SH-SY5Y (cell line): ENCODE measurements around the gene MAST4.

ENCODE experiments used
- GATA2 ChIP-seq: IDR thresholded peaks from 2 replicates; pipeline ENCODE4 v1.6.1; 2011; ENCODE audit warnings: mild to moderate bottlenecking, low read depth, low read length
- GATA3 ChIP-seq: IDR thresholded peaks from 2 replicates; pipeline ENCODE4 v1.6.1; 2011; ENCODE audit warnings: low read depth, mild to moderate bottlenecking, low read length, moderate library complexity

Gene MAST4

DNA sequence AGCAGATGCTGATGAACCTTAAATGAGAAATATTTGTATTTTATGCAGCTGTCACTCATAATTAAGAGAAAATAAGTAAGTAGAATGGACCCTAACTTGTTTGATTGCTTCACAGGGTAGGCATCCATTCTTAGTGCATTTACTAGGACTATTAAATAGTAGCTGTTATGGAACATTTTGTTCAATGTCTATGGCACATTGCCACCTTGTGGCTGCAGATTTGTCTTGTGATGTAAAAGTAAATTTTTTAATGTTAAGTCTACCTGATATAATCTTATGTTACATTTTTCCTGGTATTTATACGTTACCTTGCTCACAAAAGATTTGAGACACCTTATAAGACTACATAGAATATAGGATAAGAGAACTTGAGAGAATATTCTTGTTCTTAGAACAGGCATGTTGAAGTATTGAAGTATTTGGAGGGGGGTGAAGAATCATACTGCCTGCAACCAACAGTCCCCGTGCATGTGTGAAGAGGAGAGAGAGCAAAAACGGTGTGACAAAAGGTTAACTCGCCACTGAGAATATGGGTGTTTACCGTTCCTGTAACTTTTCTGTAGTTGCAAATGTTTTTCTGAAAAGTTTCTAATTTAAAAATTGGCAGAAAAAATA, 161.1 kb downstream of the MAST4 start:
- TF ChIP-seq GATA2 (no peak), GATA3 (no peak)

DNA sequence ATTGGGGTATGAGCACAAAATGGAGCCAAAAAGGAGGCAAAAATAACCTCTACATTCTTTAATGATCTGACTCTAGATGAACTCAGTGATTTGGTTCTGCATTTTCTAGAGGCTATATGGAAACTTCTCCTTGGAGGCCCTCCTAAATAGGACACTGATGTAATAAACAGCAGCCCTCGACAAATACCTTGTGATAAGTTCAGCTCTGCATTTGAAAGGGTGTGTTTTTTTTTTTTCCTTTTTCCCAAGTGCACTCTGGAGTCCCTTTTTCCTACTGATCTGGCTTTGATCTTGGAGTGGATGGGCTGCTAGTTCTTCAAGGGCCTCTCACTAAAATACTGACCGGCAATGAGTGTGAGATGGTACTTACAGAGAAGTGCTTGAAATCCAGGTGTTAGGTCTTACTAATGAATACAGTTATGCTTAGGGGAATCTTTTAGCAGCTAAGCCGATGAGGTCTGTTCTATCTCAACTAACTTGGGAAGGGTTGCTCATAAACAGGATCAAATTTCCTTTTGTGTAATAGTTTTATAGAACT, 161.7 kb downstream of the MAST4 start:
- TF ChIP-seq GATA3 (no peak), GATA2 (no peak)

DNA sequence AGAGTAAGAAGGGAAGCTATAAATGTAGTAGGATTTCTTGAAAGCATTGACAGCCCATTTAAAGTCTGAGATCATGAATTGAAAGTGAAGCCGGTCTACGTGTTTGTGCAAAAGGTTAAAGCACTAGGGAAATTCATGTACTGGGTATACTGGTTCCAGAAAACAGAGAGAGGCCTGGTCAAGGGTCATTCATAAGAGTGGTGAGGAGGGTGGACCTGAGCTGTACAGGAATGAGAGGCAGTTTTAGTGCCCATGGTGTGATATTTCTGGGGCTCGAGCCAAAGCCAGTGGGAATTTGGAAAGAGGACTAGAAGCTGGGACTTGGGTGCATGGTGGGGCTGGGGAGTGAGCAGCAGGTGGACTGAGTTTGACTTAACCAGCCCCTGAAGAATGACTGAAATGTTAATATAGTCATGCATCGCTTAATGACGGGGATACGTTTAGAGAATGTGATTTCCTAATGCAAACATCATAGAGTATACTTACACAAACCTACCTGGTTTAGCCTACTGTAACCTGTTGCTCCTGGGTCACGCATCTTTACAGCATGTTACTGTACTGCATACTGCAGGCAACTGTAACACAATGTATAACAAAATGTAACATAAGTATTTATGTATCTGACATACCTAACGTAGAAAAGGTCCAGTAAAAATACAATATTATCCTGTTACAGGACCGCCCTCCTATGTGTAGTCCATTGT, 173.0 kb downstream of the MAST4 start:
- no peak for TF ChIP-seq GATA2
- TF ChIP-seq GATA3, result no peak

DNA sequence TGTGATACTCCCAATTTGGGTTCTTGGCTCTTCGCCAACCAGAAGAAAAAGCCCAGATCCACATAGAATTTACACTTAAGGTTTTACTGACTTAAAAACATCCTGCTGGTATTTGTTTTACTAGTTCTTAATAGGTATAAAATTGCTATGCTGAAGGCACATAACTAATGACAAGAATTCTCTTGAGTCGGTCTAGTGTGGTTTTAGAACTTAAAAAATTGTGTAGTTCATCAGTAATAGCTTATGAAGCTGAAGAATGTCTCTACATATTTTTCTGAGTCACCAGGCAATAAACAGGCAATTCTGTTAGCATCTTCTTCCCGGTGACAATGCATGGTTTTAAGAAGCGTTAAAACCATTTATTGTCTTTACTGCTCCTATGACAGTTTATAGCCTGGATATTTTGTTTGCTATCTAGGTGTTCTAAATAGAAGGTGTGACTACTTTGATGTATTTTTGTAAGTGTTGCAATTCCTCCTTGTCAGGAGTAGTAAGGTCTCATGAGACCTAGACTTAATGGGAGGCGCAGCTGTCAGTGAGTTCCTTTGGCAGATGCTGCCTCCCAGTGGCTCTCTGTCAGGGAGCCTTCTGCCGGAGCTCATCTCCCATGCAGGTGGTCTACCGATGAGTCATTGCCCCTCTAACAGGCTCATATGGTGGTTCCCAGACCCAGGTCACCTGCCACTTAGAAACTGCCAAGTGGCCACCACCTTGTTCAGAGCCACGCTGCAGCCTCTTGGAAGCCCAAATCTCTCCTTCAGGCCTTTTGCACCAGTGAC, 173.8 kb downstream of the MAST4 start:
- TF ChIP-seq GATA3, result no peak
- no peak for TF ChIP-seq GATA2

DNA sequence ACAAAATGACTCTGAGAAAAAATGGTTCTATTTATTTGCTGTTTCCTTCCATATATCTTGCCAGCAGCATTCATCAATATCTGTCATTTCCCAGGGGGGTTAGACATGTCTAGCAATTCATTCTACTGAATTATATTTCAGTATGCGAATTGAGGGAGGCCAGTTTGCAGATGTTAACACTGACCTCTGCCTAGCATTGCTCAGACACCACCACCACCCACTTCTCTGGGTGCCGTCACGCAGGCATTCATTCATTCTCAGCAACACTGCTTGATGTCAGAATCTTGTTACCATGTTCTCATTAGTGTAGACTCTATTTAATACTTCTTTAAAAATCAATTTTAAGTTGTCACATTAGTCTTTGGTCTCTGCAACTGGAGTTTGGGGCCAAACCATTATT, 181.7 kb downstream of the MAST4 start:
- TF ChIP-seq GATA2, result no peak
- TF ChIP-seq GATA3, result no peak

DNA sequence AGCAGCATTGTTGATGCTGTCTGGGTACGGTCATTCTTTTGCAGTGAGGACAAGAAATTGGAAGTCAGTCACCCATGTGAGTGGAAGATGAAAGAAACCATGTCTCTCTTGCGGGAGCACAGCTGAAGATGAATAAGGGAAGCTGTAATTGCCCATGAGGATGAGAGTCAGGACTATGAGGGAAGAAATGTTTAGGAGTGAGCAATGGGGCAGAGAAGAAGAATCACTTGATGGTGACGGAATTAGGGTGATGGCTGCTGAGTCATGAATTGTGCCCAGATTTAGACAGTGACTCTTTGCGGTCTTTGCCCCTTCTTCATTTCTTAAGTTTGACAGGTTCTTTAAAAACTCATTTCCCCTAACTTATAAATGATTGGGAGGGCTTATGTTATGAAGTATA, 183.3 kb downstream of the MAST4 start:
- no peak for TF ChIP-seq GATA3

DNA sequence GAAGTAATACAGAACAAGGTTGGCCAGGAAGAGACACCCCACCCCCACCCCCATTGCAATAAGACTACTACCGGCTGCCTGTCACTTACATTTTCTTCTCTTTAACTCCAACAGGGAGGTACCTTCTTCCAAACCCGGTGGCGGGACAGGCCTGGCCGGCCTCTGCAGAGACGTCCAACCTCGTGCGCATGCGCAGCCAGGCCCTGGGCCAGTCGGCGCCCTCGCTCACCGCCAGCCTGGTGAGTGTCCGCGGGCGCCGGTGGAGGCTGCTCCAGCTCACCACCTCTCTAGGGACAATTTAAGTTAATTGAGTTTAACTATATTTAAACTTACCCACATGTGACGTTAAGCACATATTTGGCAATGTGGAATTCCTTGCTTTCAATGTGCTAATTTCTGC, 192.4 kb downstream of the MAST4 start:
- TF ChIP-seq GATA2, result no peak

DNA sequence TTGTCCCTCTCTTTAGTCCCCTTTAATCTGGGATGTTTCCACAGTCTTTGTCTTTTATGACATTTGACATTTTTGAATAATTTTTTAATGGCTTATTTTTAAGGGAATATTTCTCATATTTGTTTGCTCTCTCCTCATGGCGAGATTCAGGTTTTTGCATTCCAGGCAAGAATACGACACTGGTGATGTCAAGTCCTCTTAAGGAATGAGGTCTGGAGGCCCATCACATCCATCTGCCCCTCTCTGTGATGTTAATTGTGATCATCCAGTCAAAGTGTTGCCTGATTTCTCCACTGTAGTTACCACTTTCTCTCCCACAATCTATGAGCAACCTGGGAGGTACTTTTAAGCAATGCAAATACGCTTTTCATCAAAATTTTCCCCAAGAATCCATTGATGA, 193.2 kb downstream of the MAST4 start:
- TF ChIP-seq GATA3, result no peak
- no peak for TF ChIP-seq GATA2

DNA sequence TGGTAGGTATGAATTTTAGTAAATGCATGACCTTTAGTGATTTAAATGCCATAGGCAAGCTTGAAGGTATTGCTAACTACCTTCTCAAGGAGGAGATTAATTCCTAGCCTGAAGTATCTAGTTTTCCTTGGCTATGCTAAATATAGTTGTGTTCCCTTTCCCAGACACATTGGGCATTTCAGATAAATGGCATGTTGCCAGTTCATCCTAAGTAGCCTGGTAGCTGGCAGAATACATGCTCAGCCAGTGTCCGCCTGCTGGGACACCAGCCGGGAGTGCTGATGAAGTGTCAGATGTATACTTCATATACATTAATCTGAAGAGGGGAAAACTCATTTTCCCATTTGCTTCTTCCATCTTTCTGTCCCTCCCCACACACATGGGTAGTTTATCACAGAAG, 196.9 kb downstream of the MAST4 start:
- TF ChIP-seq GATA3 (no peak), GATA2 (no peak)

DNA sequence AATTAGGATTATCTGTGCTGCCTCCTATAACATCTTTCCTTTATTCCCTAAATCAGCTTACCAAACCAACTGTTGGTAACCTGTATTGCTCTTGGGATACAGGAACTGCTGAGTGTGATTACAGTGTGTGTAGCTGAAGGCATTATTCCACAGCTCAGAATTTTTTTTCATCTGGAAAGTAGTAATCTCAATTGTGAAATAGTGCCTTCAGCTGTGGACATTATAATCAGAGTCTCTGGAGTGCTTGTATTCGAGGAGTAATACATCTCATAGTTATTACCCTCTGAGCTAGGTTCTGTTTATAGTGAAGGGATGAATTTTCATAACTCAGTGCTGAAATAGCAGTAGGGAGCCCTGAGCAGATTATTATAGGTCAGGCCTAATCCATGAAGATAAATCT, 199.5 kb downstream of the MAST4 start:
- TF ChIP-seq GATA2 (no peak), GATA3 (no peak)

DNA sequence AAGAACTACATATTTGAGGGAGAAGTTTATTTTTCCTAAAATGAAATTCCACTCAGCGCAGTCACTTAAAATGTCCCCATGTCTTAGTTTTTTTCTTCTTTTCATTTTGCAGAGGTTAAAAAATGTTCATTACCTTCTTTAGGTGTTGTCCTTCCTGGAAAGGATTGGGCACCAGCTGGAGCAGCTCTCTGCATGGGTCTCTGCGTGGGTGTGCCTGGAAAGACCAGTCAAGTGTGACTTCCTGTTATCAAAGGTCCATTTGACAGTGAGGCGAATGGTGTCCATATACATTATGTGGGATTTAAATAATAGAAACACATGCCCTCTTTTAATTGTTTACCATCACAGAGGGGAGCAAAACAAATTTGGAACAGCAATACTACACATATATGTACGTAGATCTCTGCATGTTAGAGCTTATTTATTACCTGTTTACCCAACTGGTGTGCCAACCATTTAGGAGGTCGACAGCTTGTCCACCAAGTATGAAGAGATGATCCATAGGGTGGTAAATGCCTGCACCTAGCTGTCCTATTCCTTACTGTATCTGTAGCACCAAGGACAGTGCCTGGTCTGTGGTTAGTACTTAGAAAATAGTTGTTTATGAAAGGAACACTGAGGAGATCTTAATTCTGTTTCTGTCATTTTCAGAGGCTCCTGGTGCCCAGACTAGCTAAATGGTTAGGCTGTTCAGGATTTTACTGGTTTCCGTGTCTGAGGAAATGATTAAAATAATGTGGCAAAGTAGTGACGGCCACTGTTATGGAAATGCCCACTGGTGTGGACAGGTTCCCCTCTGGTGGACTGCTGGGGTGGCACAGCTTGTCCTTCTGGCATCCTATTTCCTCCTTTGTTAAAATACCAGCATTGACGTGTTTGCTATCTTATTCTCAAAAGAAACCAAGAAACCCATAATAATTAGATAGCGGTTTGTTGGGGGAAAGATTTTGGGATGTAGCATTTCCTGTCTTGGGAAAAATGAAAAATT, 200.4 kb downstream of the MAST4 start:
- TF ChIP-seq GATA3, result no peak
- no peak for TF ChIP-seq GATA2

DNA sequence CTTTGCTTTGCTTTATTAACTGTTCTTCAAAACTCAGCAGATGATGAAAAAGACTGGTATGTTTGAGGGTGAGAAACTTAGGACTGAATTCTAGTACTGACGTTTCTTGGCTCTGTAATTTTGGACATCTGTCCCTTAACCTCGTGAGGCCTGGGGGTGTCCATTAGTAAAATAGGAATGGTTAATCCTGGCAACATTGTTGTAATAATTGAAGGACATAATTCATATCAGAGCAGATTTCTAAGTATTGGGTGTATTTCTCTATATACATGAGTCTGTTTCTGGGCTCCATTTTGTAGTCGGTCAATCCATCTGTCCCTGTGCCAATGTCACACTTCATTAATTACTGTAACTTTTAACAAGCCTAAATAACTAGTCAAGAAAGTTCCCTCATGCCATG, 206.7 kb downstream of the MAST4 start:
- TF ChIP-seq GATA2 (no peak), GATA3 (no peak)

DNA sequence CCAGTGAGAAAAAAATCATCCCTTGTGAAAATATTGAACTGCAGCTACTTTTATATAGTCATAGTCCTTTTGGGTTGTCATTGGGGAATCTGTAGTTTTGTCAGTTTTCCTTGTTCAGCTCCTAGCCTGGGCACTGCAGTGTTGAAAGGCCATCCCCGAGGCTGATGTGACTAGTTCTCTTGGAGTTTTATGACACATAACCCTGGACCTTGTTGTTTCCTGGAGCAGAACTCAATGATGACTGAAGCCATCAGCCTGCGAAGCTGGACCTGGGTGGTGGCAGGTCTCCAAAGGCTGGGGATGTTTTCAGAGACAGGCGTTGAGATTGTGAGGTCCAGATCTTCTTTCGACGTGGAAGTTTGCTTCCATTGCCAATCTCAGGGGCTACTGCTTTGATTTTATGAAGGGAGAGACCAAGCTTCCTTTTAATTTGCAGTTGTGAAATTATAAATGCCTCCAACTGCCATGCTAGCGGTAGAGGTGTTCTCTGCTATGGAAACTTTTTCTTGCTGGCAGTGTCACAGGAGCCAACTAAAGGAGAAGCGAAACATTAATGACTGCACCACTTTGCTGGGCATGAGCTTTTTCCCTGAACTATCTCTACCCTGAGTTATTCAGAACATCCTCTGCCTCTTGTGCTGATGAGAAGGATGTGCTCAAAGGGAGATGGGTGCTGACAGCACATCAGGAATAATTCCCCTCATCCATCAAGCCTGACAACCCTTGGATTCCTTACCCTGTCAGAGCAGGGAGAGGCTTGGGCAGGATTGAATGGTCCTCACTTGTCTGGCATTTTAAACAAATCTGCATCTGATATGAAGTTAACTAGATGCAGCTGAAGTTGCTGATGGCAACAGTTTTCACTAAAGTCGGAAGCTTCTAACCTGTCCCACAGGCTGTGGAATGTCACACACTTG, 209.6 kb downstream of the MAST4 start:
- TF ChIP-seq GATA3 (no peak), GATA2 (no peak)

DNA sequence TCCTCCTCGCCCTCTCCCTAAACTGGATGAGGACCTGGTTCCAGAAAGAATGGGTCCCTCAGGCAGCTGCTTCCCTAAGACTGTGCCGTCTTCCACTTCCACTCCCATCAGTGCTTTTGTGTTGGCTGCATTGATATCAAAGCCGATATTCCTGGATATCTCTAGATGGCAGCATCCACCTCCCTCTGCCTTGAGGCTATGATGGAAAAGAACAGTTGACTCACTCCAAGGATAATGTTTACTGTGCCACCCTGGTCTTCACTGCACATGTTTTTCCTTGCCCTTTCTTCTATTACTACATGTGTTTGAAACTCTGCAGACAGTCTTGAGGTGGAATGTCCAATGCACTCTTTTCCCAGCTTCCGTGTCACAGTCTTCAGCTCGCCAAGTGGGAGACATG, 211.6 kb downstream of the MAST4 start:
- TF ChIP-seq GATA3 (no peak), GATA2 (no peak)
